Forelimb muscle (tissue), 1 donor: ENCODE measurements around the gene RFX3. TPM values are rescaled to one million over a fixed set of nuclear protein-coding genes. Genes with fewer than 3 reads are reported as not detected.

Experiments
- DNase-seq: peaks from one replicate; pipeline ENCODE4 v3.0.0-alpha.2; 2013; ENCODE audit warnings: low read depth
- polyA plus RNA-seq: library from polyadenylated mRNA; unstranded; fragments of 120-200 nt; gene quantifications from one replicate; pipeline ENCODE4 v1.2.1, GENCODE V29; 2013; ENCODE audit not compliant: insufficient read length

Gene RFX3
- polyA plus RNA-seq, 1 donor = 5.2 TPM

DNA sequence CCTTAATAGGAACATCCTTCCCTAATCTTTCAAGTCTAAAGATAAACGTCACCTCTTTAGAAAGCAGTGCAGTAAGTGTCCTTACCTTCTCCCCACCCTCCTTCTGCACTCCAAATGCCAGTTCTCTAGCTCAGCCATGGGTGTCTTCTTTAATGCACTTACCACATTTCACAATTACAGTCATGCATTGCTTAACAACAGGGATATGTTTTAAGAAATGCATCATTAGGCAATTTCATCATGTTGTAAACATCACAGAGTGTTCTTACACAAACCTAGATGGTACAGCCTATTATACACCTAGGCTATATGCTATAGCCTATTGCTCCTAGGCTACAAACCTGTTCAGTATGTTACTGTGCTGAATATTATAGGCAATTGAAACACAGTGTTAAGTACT is 91.2 kb downstream of the RFX3 start:
- no peak for DNase-seq

DNA sequence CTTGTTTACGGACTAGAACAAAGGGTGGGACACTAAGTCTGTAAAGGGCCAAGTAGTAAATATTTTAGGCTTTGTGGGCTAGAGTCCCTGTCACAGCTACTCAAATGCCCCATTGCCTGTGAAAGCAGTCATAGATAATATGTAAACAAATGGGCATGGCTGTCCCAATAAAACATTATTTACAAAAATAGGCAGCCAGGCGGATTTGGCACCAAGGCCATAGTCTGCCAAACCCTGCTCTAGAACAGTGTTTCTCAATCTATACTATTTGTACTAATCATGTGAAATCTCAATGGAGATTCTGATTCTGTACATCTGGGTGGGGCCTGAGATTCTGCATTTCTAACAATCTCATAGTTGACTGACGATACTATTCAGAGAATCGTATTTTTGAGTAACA is 92.0 kb downstream of the RFX3 start:
- DNase-seq = no peak

DNA sequence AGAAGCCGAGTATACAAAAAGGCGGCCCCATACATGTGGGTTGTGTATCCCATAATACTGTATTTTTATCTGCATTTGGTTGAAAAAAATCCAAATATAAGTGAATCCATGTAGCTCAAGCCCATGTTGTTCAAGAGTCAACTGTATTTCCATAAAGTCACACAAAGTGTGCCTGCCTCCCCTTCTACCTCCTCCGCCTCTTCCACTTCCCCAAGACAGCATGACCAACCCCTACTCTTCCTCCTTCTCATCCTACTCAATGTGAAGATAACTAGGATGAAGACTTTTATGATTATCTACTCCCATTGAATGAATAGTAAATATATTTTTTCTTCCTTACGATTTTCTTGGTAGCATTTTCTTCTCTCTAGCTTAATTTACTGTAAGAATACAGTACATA is 92.7 kb downstream of the RFX3 start:
- no peak for DNase-seq

DNA sequence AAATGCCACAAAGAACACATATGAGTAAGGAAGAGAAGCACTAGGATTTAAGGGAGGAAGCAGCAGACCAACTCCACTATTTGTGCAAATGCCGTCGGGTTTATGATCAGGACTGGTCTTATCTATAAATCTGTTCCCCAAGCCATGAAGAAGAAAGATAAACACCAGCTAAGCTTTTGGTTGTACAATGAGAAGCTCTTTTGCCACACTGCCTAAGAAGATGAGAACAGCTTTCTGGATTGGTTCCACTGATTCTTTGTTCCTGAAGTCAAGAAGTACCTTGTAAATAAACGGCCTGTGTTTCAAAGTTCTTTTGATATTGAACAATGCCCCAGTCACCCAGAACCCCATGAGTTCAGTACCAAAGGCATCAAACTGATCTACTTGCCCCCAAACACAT is 93.9 kb downstream of the RFX3 start:
- DNase-seq = no peak

DNA sequence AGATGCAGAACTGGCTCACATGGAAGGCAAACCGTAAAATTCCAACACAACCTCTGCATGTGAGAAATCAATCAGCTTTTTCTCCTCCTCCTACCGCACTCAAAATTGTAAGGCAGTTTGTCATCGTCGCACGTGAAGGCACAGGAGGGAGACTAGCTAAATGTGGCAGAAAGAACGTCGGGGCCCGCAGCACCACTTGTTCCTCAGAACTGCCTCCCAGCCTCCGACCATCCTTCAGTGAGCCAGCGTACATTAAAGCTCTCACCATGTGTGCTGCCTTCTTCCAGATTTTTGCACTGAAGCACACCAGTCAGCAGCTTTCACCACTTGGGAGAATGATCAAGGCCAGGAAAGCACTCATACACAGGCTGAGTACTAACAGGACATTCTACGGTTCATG is 105.9 kb downstream of the RFX3 start:
- no peak for DNase-seq

DNA sequence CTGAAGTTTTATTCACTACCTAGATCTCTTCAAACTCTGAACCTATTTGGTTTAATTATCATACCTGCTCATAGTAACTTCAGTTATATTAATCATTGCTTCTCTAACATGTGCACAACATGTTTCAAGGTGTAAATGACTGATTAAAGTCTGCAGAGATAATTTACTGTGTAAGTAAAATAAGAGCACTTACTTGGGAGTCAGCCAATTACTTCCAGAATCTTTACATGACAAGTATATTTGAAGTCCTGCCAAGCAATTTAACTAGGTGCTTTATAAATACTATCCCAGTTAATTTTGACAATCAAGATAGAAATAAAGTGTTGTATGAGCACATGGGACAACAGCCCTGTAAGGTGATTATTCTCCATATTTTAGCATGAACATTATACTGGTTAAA is 109.9 kb downstream of the RFX3 start:
- DNase-seq = no peak

DNA sequence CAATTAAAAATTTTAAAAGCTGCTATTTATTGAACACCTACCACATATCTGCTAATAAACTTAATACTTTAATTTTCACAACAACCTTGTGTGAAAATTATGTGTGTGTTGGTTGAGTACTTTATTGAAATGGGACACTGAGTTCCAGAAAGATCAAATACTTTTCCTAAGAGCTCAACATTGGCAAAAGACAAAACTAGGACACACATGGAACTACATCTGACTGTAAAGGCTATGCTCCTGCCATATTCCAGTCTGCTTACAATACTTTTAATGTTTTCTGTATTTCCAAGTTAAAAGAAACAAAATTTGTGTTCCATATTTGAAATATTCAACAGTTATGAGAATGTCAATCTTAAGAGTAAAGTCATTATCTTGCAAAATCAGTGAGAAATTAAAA is 111.8 kb downstream of the RFX3 start:
- no peak for DNase-seq

DNA sequence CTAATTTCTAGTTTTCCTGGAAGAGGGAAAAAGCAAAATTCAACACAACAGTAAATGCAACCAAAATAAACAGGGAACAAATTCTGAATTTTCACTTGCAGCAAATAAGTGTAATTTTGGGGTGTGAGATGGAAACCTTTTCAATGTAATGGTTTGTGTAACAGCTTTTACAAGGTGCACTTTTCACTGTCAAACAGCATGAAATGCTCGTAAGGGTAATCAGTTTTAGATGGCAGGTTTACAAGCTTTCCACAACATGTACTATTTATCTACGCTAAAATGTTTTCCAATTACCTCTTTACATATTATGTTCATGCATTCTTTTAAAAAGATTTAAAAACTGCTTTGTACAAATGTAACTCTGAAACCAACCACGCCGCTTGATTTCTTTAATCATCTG is 115.3 kb downstream of the RFX3 start:
- no peak for DNase-seq

DNA sequence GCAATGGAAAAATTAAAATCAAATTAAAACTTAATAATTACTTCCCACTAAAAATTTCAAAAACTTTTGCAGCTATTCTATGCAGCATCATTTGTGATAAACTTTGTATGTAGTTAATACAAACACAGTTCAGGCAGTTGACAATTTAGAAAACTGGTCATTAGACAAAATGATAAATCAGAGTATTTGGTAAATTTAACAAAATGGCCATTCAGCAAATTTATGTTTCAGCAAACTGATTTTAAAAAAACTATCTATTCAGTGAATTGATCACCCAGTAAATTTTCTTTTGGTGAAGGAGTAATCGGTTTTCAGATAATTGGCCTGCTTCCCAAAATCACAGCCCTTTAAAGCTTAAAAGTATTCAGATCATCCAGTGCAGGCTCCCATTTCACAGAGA is 116.3 kb downstream of the RFX3 start:
- no peak for DNase-seq

DNA sequence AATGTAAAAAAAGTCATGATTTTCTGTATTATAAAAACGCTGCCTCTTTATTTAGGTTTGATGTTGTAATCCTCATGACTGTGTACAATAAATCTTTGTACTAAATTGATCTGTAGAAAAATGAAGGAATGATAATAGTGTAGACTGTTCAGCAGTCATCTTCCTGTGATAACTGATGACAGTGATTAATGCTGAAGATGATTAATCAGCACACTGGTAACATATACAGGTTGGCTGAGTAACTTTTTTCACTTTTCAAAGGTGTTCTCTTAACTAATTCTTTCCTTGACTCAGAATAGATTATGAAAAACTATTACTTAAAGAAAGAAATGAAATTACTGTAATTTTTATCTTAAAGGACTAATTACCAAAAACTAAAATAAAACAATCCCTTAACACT is 122.5 kb downstream of the RFX3 start:
- DNase-seq = no peak

DNA sequence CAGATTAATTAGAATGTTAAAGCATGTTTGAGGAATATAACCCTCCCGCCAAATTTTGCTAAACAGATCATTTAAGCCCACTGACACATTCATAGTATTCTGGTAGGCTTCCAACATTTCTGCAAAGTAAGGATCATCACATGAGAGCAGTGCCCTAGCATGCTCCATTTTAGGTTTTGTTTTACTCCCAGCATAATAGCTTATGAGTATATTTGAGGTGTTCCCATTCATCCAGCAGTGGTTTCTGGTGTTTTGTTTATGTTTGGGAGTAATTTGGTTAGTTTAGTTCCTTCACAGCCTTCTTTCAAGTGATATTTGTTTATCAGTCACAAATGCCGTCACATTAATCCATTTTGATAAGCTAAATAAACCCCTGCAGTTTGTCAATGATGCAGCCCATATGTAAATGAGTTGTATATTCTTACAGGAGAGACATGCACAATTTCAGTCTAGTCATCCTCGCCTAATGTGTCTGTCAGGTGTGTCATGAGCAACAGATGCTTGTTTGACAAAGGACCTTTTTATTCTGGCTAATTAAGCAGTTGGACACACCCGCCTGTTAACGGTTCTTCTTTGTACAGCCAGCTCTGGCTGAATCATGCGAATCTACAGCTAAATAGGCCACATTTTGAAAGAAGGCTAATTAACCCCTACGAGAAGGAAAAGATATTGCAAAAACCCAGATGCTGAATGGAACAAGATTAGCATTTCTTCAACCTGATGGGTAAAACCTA is 124.4 kb downstream of the RFX3 start:
- no peak for DNase-seq

DNA sequence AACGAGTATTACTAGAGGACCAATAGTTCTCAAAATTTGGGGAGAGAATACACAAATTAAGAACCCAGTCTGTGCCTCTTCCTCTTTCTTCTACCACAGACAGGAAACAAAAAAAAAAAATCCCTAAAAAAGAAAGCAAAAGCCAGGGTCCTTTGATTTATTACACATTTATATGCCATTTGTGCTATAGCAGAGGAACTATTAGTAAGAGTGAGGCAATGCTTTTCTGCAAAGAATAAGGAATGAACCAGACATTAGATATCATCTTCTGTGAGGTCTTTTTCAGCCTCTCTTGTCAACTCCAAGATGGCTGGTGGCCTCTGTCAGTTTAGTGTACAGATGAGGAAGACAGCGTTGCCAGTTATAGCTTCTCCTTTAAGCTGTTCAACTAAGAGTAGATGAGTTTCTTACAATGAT is 127.6 kb downstream of the RFX3 start:
- DNase-seq = no peak

DNA sequence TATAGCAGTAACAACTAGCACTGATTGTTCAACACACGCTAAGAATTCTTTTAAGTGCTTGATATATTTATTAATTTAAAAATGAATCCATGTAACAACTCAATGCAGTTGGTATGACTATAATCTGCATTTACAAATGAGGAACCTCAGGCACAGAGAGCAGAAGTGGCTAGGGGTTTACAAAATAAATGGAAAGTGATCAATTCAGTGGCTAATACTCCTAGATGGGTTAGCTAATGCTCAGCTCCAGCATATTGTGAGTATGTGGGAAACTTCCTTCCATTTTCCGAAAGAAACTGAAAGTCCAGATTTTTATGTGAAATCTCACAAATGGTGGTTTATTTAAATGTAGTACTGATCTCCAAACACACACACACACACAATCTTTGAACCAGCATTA is 128.0 kb downstream of the RFX3 start:
- no peak for DNase-seq

DNA sequence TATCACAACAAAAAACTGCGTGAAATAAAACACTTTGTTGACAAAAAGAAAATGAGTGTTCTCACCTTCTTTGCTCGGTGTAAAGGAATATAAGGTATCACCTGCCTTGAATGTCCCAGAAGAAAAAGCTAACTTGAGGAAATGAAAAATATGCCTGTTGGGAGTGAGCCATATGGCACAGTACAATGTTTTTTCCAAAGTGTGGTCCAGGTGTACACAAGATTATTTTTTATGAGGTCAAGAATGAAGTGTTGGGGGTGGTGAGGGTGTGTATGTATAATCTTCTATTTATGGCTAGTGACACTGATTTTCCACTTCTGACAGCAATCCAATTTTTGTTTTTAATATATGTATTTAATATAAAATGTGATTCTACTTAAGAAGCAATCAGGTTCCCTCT is 134.4 kb downstream of the RFX3 start:
- DNase-seq = no peak

DNA sequence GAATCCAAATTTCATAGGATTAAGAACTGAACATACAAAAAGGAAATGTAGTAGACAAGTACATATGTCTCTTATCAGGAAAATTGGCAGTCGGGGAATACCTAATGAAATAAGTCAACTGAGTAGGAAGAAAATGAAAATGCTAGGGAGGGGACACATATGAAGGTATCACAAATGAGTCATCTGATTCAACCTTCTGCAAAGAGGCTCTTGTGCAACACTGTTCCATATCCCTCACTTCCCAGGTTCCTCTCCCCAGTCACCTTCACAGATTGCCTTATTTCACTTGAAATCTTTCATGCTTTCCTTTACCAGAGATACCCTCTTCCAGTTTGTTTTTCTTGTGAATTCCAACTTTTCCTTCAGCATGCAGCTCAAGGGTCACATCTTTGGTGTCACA is 139.0 kb downstream of the RFX3 start:
- no peak for DNase-seq

DNA sequence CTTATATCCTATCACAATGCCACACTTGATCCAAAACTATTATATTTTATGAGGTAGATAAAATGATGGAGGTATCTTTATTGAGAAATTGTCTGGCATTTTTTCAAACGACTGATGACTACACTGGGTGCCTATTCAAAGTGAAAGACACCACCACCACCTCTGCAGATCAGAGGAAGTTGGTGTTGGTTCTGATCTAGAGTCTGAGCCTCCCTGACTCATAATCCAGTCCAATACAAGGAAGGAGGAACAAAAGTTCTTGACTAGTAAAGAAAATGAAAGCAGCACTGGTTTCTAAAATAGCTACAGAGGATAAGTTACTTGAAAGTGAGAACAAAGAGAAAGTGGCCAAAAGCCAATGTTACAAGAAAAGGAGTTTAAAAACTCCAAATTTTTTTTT is 139.9 kb downstream of the RFX3 start:
- DNase-seq = no peak

DNA sequence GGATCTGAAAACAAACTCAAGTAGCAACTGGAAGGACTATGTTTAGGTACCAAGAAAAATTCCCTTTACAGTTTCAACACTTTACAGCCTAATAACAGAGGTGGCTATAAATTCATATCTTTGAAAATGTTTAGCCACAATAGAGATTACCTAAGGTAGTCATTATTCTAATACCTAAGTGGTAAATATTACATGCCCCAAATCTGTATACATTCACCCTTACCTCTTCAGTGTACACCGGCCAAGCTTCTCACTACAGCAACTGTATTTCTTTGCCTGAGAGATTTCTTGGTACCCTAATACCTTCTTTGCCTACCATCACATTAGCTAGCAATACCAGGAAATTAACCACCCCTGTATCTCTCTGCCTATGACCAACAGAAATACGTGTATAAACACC is 154.0 kb downstream of the RFX3 start:
- no peak for DNase-seq

DNA sequence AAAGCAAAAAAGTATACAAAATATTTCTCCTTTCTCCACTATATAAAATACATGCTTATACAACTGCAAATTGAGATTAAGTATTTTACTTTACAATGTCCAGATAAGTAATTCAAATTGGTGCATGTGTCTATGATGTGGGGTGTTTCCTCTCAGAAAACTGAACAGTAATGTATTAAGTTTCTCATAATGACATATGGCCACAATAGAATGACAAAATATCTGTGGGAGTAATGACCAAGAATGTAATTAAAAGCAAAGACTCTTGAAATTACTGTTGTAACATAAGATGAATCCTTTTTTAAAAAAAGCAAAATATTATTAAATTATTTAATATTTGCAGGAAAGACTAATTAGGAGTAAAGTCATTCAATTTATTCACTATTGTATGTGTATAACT is 155.1 kb downstream of the RFX3 start:
- no peak for DNase-seq

DNA sequence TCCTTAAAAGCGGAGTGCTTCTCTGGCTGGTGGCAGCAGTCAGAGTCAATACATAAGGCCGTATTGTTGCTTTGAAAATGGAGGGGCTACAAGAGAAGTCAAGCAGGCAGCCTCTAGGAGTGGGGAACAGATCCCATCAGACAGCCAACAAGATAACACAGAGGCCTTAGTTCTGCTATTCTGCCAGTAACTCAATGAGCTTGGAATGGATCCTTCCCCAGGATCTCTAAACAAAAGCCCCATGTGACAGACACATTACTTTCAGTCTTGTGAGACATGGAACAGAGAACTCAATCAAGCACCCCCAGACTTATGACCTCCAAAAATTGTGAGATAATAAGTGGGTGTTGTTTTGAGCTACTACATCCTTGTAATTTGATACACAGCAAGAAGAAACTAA is 158.6 kb downstream of the RFX3 start:
- no peak for DNase-seq

DNA sequence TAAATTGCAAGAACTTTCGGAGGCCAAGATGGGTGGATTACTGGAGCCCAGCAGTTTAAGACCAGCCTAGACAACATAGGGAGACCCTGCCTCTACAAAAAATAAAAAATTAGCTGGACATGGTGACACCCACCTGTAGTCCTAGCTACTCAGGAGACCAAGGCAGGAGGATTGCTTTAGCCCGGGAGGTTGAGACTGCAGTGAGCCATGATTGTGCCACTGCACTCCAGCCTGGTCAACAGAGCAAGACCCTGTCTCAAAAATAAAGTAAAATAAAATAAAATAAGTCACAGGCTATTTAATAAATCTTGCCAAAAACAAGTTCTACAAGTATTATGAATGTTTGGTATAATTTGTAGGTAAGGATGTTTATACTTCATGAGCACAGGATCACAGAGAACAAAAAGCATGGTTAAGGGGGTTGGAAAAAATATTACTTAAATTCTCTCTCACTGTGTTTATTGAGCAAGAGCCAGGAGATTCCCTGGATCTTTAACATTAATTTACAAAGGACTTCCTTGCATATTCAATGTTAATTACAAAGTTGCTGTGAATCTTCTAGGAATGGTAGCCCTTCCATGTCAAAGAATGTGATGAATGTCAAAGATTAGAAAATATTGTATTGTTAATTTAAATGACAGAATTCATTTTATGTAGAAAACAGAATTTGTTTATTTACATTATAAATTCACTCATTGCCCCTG is 164.0 kb downstream of the RFX3 start:
- no peak for DNase-seq

DNA sequence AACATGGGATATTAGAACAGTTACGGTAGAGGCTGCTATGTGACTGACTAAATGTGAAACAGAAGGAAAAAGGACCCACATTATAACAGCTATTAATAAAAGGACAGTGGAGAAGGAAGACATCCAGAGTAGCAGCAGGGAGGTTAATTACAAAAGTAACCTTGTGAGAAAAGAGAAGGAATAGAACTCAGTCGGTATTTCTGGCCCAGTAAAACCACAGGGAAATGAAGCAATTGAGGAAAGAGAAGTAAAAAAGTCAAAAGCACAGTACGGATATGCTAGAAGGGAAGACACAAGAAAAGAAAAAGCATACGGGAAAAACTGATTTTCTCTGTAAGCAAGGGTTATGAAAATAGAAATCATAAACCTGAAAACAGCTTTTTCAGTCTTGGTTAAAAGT is 164.7 kb downstream of the RFX3 start:
- DNase-seq = no peak

DNA sequence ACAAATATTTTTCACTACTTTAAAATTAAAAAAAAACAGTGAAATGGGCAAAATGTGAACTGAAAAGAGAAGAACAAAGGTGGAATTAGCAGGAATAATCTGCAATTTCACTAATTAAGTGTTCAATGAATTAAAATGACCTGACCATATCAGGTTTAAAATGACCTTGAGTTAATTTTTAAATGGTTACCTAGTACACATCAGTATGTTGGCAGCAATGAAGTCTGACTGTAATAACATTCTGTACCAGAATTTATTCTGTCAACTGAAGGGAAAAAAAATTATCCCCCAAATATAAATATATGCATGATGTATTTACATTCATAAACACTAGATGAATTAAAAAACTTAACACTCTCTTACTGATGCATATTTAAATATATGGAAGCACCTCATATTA is 165.6 kb downstream of the RFX3 start:
- no peak for DNase-seq

DNA sequence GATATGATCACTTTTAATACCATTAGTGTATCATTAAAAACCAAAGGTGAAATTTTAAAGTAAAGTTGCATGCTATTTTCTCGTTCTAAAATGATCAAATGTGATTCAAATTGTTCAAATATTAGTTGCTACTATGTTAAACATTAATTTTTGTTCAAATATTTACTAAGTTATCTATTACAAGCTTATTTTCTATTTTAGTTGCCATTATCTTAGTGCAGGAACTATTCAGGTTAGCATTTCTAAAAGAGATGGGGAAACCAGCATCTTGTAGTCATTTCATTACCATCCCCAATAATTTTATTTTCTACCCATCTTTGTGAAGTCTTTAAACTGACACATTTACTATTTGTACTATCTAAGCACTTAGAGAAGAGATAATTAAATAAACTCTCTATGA is 166.0 kb downstream of the RFX3 start:
- DNase-seq = no peak
